Measurements from ENCODE around the gene SHTN1.

- TF ChIP-seq POLR2A (IDR thresholded peaks at IDR 0.05), result no peak
- no peak for TF ChIP-seq CTCF (IDR thresholded peaks at IDR 0.05)
Measured at GRCh38 chr10:116868722-116869121, 136.3 kb downstream of the SHTN1 start.

Measured in right lobe of liver (tissue), 4 donors.